H9 (cell line): ENCODE data around the gene MLLT3. TPM values are rescaled to one million over a fixed set of nuclear protein-coding genes. Genes with fewer than 3 reads are reported as not detected.

Source experiments
- DNase-seq: peaks from one replicate; pipeline ENCODE4 v3.0.0-alpha.2; 2017
- H2AFZ ChIP-seq: one replicate; pipeline ENCODE4 v1.6.1; 2013; ENCODE audit warnings: mild to moderate bottlenecking, low read length, control low read depth, moderate library complexity
- H2AK5ac ChIP-seq: 2 replicates; pipeline ENCODE4 v1.6.1; 2013; ENCODE audit warnings: low read length, control low read depth, mixed read lengths; ENCODE audit not compliant: insufficient read length
- H2BK120ac ChIP-seq: one replicate; pipeline ENCODE4 v1.6.1; 2013; ENCODE audit warnings: low read depth, mild to moderate bottlenecking, low read length, control low read depth, inconsistent platforms; ENCODE audit not compliant: poor library complexity, severe bottlenecking
- H2BK12ac ChIP-seq: 2 replicates; pipeline ENCODE4 v1.6.1; 2013; ENCODE audit warnings: low read length, control low read depth, mixed read lengths, low read depth; ENCODE audit not compliant: insufficient read length
- H2BK15ac ChIP-seq: 2 replicates; pipeline ENCODE4 v1.6.1; 2013; ENCODE audit warnings: low read depth, low read length, control low read depth
- H2BK20ac ChIP-seq: one replicate; pipeline ENCODE4 v1.6.1; 2013; ENCODE audit warnings: low read depth, mild to moderate bottlenecking, low read length, control low read depth, inconsistent platforms; ENCODE audit not compliant: poor library complexity, severe bottlenecking
- H2BK5ac ChIP-seq: 2 replicates; pipeline ENCODE4 v1.6.1; 2013; ENCODE audit warnings: low read length, control low read depth, mixed read lengths; ENCODE audit not compliant: insufficient read length
- H3K14ac ChIP-seq: 2 replicates; pipeline ENCODE4 v1.6.1; 2013; ENCODE audit warnings: low read length, control low read depth; ENCODE audit not compliant: insufficient read depth
- H3K18ac ChIP-seq: 2 replicates; pipeline ENCODE4 v1.6.1; 2013; ENCODE audit warnings: low read depth, mild to moderate bottlenecking, mixed read lengths, low read length, control low read depth; ENCODE audit not compliant: insufficient read length
- H3K23ac ChIP-seq: 2 replicates; pipeline ENCODE4 v1.6.1; 2013; ENCODE audit warnings: low read length, control low read depth, mixed read lengths, low read depth; ENCODE audit not compliant: insufficient read length
- H3K23me2 ChIP-seq: 2 replicates; pipeline ENCODE4 v1.6.1; 2013; ENCODE audit warnings: low read depth, mild to moderate bottlenecking, mixed read lengths, low read length, control low read depth; ENCODE audit not compliant: insufficient read length, poor library complexity, severe bottlenecking
- H3K27ac ChIP-seq: 2 replicates; pipeline ENCODE4 v1.5.1; 2013; ENCODE audit warnings: low read length, control low read depth, mixed read lengths, low read depth; ENCODE audit not compliant: insufficient read length
- H3K27me3 ChIP-seq: 2 replicates; pipeline ENCODE4 v1.6.1; 2013; ENCODE audit warnings: low read length, control low read depth, inconsistent platforms; ENCODE audit not compliant: insufficient read depth
- H3K4ac ChIP-seq: 2 replicates; pipeline ENCODE4 v1.6.1; 2013; ENCODE audit warnings: low read depth, mild to moderate bottlenecking, control low read depth, inconsistent platforms, low read length, moderate library complexity
- H3K4me1 ChIP-seq: 2 replicates; pipeline ENCODE4 v1.6.1; 2013; ENCODE audit warnings: low read length, control low read depth, inconsistent platforms; ENCODE audit not compliant: insufficient read depth
- H3K4me2 ChIP-seq: 2 replicates; pipeline ENCODE4 v1.6.1; 2013; ENCODE audit warnings: low read length, control low read depth, mixed read lengths; ENCODE audit not compliant: insufficient read length, insufficient read depth
- H3K56ac ChIP-seq: 2 replicates; pipeline ENCODE4 v1.6.1; 2013; ENCODE audit warnings: low read depth, mild to moderate bottlenecking, mixed read lengths, low read length, control low read depth; ENCODE audit not compliant: insufficient read length
- H3K79me1 ChIP-seq: 2 replicates; pipeline ENCODE4 v1.6.1; 2013; ENCODE audit warnings: low read depth, mild to moderate bottlenecking, moderate library complexity, low read length, control low read depth, inconsistent platforms; ENCODE audit not compliant: insufficient read depth, poor library complexity, severe bottlenecking
- H3K79me2 ChIP-seq: 2 replicates; pipeline ENCODE4 v1.6.1; 2013; ENCODE audit warnings: low read length, control low read depth, inconsistent platforms; ENCODE audit not compliant: insufficient read depth
- H3K9ac ChIP-seq: 2 replicates; pipeline ENCODE4 v1.6.1; 2013; ENCODE audit warnings: low read length, control low read depth, mixed read lengths; ENCODE audit not compliant: insufficient read length; ENCODE audit errors: extremely low read depth
- H3K9me3 ChIP-seq: one replicate; pipeline ENCODE4 v1.6.1; 2013; ENCODE audit warnings: low read depth, low read length, inconsistent platforms; ENCODE audit not compliant: control insufficient read depth
- H3T11ph ChIP-seq: one replicate; pipeline ENCODE4 v1.6.1; 2013; ENCODE audit warnings: mild to moderate bottlenecking, low read length, control low read depth, inconsistent platforms
- H4K20me1 ChIP-seq: one replicate; pipeline ENCODE4 v1.6.1; 2013; ENCODE audit not compliant: control insufficient read depth, insufficient read length, insufficient read depth
- H4K5ac ChIP-seq: 2 replicates; pipeline ENCODE4 v1.6.1; 2013; ENCODE audit warnings: low read depth, mild to moderate bottlenecking, mixed read lengths, low read length, control low read depth; ENCODE audit not compliant: insufficient read length
- H4K8ac ChIP-seq: replicated peaks from 2 replicates; pipeline ENCODE4 v1.6.1; 2013; ENCODE audit warnings: low read length, control low read depth, mixed read lengths, low read depth; ENCODE audit not compliant: insufficient read length
- H4K91ac ChIP-seq: 2 replicates; pipeline ENCODE4 v1.6.1; 2013; ENCODE audit warnings: low read depth, mild to moderate bottlenecking, moderate library complexity, mixed read lengths, low read length, control low read depth; ENCODE audit not compliant: insufficient read length
- H3K27ac Mint-ChIP-seq, 3 experiments: 2 replicates in 2 of 3; 3 replicates in 1 of 3; pipeline ENCODE4 v1.8.0; 2020 to 2021; ENCODE audit warnings: mixed read lengths in 3 of 3, mild to moderate bottlenecking in 1 of 3, moderate library complexity in 1 of 3
- H3K27me3 Mint-ChIP-seq: 2 replicates; pipeline ENCODE4 v1.8.0; 2021; ENCODE audit warnings: low read depth, mild to moderate bottlenecking, moderate library complexity, mixed read lengths
- H3K36me3 Mint-ChIP-seq, 3 experiments: 2 replicates in 2 of 3; 3 replicates in 1 of 3; pipeline ENCODE4 v1.8.0; 2020 to 2021; ENCODE audit warnings: low read depth in 3 of 3, mixed read lengths in 3 of 3; ENCODE audit not compliant: insufficient read depth in 1 of 3
- H3K4me1 Mint-ChIP-seq, 2 experiments: 2 replicates each; pipeline ENCODE4 v1.8.0; 2020; ENCODE audit warnings: mixed read lengths in 2 of 2
- H3K4me3 Mint-ChIP-seq, 2 experiments: 2 replicates in 1 of 2; 3 replicates in 1 of 2; pipeline ENCODE4 v1.8.0; 2020 to 2021; ENCODE audit warnings: mild to moderate bottlenecking in 2 of 2, mixed read lengths in 2 of 2, moderate library complexity in 1 of 2
- H3K9me3 Mint-ChIP-seq, 2 experiments: 2 replicates in 1 of 2; 3 replicates in 1 of 2; pipeline ENCODE4 v1.8.0; 2020; ENCODE audit warnings: mild to moderate bottlenecking in 2 of 2, mixed read lengths in 2 of 2, moderate library complexity in 1 of 2
- WGBS: extraction: QIAGEN DNeasy Blood & Tissue Kit; methylation state at CpG from one replicate; pipeline ENCODE4 v1.1.7; 2013; ENCODE audit warnings: missing lambda C conversion rate, low lambda C conversion rate, mixed read lengths; ENCODE audit not compliant: insufficient read length; ENCODE audit errors: extremely low coverage; 5-methylcytosine and 5-hydroxymethylcytosine counted together
- total RNA-seq: library from RNA; stranded (reverse); gene quantifications from 2 replicates; pipeline ENCODE4 v1.2.1, GENCODE V29; 2021
- TF ChIP-seq, protein P1 (sequence below): fragments of 200-600 bp; sonication (generic); conservative IDR thresholded peaks from 3 replicates; pipeline ENCODE4 v1.8.0; 2021; ENCODE audit warnings: antibody characterized with exemption, mild to moderate bottlenecking

MLLT3 gene
- total RNA-seq, 1 experiment from 2014 or later: 3.9 TPM

DNA sequence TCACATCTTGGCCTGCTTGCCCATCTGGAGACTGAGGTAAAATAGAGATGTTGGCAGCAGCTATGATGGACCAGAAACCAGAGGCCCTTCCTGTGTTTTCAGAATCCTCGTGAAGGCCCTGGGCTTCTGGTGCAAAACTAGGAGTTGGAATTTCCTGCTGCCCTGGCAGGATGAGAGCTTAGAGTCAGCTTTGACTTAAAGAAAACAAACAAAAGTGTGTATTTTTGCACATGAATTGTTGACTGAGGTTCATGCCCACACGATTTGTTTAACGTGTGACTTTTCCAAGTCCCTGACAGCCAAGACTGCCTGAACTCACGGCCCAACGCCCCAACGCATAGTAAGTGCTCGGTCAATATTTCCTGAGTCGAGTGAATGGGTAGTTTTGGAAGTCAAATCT, 303.1 kb downstream of the MLLT3 start:
- Histone ChIP-seq H3K4me2 (no peak overlapping the region), H3K79me1 (no peaks in the 10 kb centered on the region), H3K23me2 (no peaks in the 10 kb centered on the region), H2BK20ac (no peak overlapping the region), H2AFZ (no peak overlapping the region), H3K4ac (no peak overlapping the region), H3K14ac (no peak overlapping the region), H3K27ac (no peak overlapping the region), H2BK12ac (no peak overlapping the region), H3K79me2 (no peaks in the 10 kb centered on the region), H3K23ac (no peak overlapping the region), H4K20me1 (no peaks in the 10 kb centered on the region), H2BK15ac (no peak overlapping the region), H4K91ac (no peak overlapping the region), H3K18ac (no peak overlapping the region), H3K56ac (no peak overlapping the region), H3K9ac (no peak overlapping the region), H4K5ac (no peak overlapping the region), H3K4me1 (no peaks in the 10 kb centered on the region), H3K9me3 (no peaks in the 10 kb centered on the region), H2AK5ac (no peak overlapping the region), H2BK5ac (no peak overlapping the region), H3T11ph (no peak overlapping the region), H3K27me3 (no peaks in the 10 kb centered on the region), H4K8ac (no peak overlapping the region), H2BK120ac (no peak overlapping the region)
- peaks cover 0 to 7% of the 10 kb centered on the region in 2 experiments; a peak in 2 of 5 replicates for H3K9me3 Mint-ChIP-seq
- no peaks in the 10 kb centered on the region; the same call in 1 of the 2 replicates for H3K27me3 Mint-ChIP-seq
- no peak for DNase-seq
- peaks cover 0 to 3% (median 0%) of the 10 kb centered on the region in 3 experiments; a peak in 3 of 7 replicates for H3K36me3 Mint-ChIP-seq
- TF ChIP-seq, protein P1, sequence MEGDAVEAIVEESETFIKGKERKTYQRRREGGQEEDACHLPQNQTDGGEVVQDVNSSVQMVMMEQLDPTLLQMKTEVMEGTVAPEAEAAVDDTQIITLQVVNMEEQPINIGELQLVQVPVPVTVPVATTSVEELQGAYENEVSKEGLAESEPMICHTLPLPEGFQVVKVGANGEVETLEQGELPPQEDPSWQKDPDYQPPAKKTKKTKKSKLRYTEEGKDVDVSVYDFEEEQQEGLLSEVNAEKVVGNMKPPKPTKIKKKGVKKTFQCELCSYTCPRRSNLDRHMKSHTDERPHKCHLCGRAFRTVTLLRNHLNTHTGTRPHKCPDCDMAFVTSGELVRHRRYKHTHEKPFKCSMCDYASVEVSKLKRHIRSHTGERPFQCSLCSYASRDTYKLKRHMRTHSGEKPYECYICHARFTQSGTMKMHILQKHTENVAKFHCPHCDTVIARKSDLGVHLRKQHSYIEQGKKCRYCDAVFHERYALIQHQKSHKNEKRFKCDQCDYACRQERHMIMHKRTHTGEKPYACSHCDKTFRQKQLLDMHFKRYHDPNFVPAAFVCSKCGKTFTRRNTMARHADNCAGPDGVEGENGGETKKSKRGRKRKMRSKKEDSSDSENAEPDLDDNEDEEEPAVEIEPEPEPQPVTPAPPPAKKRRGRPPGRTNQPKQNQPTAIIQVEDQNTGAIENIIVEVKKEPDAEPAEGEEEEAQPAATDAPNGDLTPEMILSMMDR: no peak
- WGBS: no CpG with 5 or more reads among the region's 8 CpGs
- no peak overlapping the region for H3K27ac Mint-ChIP-seq
- no peak overlapping the region for H3K4me3 Mint-ChIP-seq
- H3K4me1 Mint-ChIP-seq: peaks cover 18 to 22% of the 10 kb centered on the region in 2 experiments
